GM10847 (cell line): ENCODE results near the gene GPR63.

Source experiments
- POLR2A ChIP-seq: IDR thresholded peaks from 2 replicates; pipeline ENCODE4 v1.6.1; 2011; ENCODE audit not compliant: insufficient read length; ENCODE audit errors: extremely low read depth

The GPR63 gene

GRCh38 chr6:96837081-96837971 is at the start of gene GPR63:
Gene GPR63 (minus strand): TSS chr6:96837477. CDS start chr6:96799731, 37,746 bp downstream.
- peak; percentile 76 for TF ChIP-seq POLR2A

GRCh38 chr6:96886519-96886918 is 49.2 kb upstream of the GPR63 start:
- no peak for TF ChIP-seq POLR2A

- TF ChIP-seq POLR2A, result no peak
Observed at GRCh38 chr6:96878143-96878542, 40.9 kb upstream of the GPR63 start.

- no peak for TF ChIP-seq POLR2A
Observed at GRCh38 chr6:96876886-96877545, 39.7 kb upstream of the GPR63 start.

GRCh38 chr6:96872976-96873375 is 35.7 kb upstream of the GPR63 start:
- TF ChIP-seq POLR2A, result no peak

GRCh38 chr6:96865055-96865405 is 27.8 kb upstream of the GPR63 start:
- no peak for TF ChIP-seq POLR2A

- TF ChIP-seq POLR2A, result no peak
Observed at GRCh38 chr6:96864216-96865054, 27.2 kb upstream of the GPR63 start.

GRCh38 chr6:96862560-96862959 is 25.3 kb upstream of the GPR63 start:
- no peak for TF ChIP-seq POLR2A

GRCh38 chr6:96861588-96861987 is 24.3 kb upstream of the GPR63 start:
- no peak for TF ChIP-seq POLR2A

GRCh38 chr6:96856856-96857255 is 19.6 kb upstream of the GPR63 start:
- no peak for TF ChIP-seq POLR2A

- TF ChIP-seq POLR2A, result no peak
Observed at GRCh38 chr6:96853083-96853482, 15.8 kb upstream of the GPR63 start.

- TF ChIP-seq POLR2A, result no peak
Observed at GRCh38 chr6:96852605-96853004, 15.3 kb upstream of the GPR63 start.

- no peak for TF ChIP-seq POLR2A
Observed at GRCh38 chr6:96851858-96852257, 14.6 kb upstream of the GPR63 start.

- TF ChIP-seq POLR2A, result no peak
Observed at GRCh38 chr6:96849615-96850014, 12.3 kb upstream of the GPR63 start.

GRCh38 chr6:96844530-96844929 is 7.3 kb upstream of the GPR63 start:
- TF ChIP-seq POLR2A, result no peak

- TF ChIP-seq POLR2A, result no peak
Observed at GRCh38 chr6:96841345-96841744, 4.1 kb upstream of the GPR63 start.
